Testis (tissue), 2 donors: Measurements from ENCODE around the gene MGA.

ENCODE experiments used
- POLR2A ChIP-seq: fragments of 450-650 bp; IDR thresholded peaks from one replicate; pipeline ENCODE4 v1.6.1; 2017; ENCODE audit warnings: antibody characterized with exemption, mild to moderate bottlenecking, moderate library complexity
- TF ChIP-seq, protein P1 (sequence below), 3 experiments: fragments of 450-650 bp in 2 of 3; fragments of 200-600 bp in 1 of 3; sonication (generic) in 1 of 3; IDR thresholded peaks; one replicate each; pipeline ENCODE4 v1.5.1; 2016 to 2019; ENCODE audit warnings: antibody characterized with exemption in 3 of 3, mild to moderate bottlenecking in 2 of 3, moderate library complexity in 1 of 3

DNA sequence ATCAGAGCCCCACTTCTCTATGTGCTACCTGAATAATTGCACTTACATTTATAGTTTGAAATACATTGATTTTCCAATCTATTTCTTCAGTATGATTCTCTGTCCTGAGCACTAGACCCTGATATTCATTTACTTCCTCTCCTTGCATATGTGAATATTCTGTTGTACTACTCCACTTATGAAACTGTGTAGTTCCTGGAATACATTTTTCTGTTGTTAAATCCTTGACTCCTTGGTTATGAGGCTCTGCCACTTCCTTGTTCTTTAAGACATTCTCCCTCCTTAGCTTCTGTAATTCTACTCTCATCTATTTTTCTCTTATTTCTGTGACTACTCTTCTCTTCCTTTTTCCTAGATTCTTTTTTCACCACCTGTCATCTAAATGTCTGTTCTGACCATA, 12.9 kb upstream of the MGA start:
- TF ChIP-seq, protein P1, sequence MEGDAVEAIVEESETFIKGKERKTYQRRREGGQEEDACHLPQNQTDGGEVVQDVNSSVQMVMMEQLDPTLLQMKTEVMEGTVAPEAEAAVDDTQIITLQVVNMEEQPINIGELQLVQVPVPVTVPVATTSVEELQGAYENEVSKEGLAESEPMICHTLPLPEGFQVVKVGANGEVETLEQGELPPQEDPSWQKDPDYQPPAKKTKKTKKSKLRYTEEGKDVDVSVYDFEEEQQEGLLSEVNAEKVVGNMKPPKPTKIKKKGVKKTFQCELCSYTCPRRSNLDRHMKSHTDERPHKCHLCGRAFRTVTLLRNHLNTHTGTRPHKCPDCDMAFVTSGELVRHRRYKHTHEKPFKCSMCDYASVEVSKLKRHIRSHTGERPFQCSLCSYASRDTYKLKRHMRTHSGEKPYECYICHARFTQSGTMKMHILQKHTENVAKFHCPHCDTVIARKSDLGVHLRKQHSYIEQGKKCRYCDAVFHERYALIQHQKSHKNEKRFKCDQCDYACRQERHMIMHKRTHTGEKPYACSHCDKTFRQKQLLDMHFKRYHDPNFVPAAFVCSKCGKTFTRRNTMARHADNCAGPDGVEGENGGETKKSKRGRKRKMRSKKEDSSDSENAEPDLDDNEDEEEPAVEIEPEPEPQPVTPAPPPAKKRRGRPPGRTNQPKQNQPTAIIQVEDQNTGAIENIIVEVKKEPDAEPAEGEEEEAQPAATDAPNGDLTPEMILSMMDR (IDR thresholded peaks at IDR 0.05): no peak
- no peak for TF ChIP-seq POLR2A
